Hepatocyte (in vitro differentiated cells): ENCODE measurements around the gene GFPT2.

Source experiments
- CTCF ChIP-seq: fragments of 200-600 bp; sonication (generic); IDR thresholded peaks from 2 replicates; pipeline ENCODE4 v1.5.1; 2016; ENCODE audit warnings: antibody characterized with exemption, mild to moderate bottlenecking; ENCODE audit not compliant: poor library complexity
- EZH2phosphoT487 ChIP-seq: fragments of 200-600 bp; sonication (generic); IDR thresholded peaks from one replicate; pipeline ENCODE4 v1.6.1; 2018; ENCODE audit warnings: antibody characterized with exemption, mild to moderate bottlenecking, low read depth, moderate library complexity; ENCODE audit not compliant: unreplicated experiment, severe bottlenecking

DNA sequence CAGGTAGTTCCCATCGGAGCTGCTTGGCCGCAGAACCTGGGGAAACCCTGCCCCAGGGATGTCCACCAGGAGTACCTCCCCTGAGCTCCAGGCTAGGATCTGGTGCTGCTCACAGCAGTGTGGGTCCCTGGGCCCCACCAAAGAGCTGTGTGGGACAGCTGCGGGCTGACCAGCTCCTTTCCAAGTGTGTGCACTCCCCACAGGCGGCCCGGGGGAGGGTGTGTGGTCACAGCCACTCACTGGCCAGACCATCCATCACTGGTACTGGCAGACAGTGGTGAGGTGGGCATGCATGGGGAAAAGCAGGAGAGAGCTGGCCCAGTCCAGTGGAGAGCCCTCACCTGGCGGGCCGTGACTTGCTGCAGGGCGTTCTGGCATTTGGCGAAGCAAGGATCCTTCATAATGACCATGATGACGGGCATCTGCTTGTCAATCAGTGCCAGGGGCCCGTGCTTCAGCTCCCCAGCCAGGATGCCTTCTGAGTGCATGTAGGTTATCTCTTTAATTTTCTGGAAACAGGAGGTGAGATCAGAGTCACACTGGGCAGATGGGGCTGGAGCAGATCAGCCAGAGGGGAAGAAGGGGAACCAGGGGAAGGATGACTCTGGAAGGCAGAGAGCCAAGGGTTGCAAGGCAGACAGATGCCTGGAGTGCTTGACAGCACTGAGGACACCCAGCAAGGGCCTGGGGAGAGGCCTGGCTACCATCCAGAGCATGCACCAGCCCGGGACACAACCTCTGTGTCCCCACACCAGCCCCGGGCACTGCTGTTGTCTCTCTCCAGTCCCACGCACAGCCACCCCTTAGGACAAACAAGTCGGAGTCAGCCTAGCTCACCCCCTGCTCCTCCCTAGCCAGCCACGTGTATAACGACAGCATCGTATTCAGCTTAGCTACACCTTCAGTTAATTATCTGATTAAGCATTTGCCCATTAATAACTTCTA lies 48.4 kb downstream of the GFPT2 start:
- TF ChIP-seq CTCF, result no peak
- no peak for TF ChIP-seq EZH2phosphoT487
